IPS-NIHi7 (cell line): ENCODE results near the gene SYPL2.

Experiments used
- DNase-seq: peaks from one replicate; pipeline ENCODE4 v3.0.0; 2012; ENCODE audit warnings: mixed read lengths; ENCODE audit errors: extremely low spot score

Gene SYPL2

GRCh38 chr1:109492779-109493178 lies 26.4 kb downstream of the SYPL2 start:
- DNase-seq, result no peak

- no peak for DNase-seq
These were observed 26.9 kb downstream of the SYPL2 start for GRCh38 chr1:109493227-109493626.

- peak; percentile 91 for DNase-seq
These were observed 27.6 kb downstream of the SYPL2 start, which contains the start of gene CYB561D1 for GRCh38 chr1:109493805-109494539. Gene CYB561D1 (plus strand): TSS chr1:109494094. CDS start chr1:109494140, 46 bp downstream.

- no peak for DNase-seq
These were observed 29.4 kb downstream of the SYPL2 start for GRCh38 chr1:109495738-109496137.

- no peak for DNase-seq
These were observed 31.3 kb downstream of the SYPL2 start for GRCh38 chr1:109497449-109498160.

GRCh38 chr1:109498161-109498801 lies 31.9 kb downstream of the SYPL2 start:
- peak; percentile 78 for DNase-seq

- DNase-seq, result no peak
These were observed 32.7 kb downstream of the SYPL2 start for GRCh38 chr1:109499081-109499480.

GRCh38 chr1:109499661-109500536 lies 33.6 kb downstream of the SYPL2 start:
- DNase-seq, result peak; percentile 67

- no peak for DNase-seq
These were observed 34.6 kb downstream of the SYPL2 start for GRCh38 chr1:109500941-109501381.

- DNase-seq, result no peak
These were observed 35.5 kb downstream of the SYPL2 start for GRCh38 chr1:109501644-109502363.

GRCh38 chr1:109502364-109502851 lies 36.1 kb downstream of the SYPL2 start:
- no peak for DNase-seq

- no peak for DNase-seq
These were observed 37.6 kb downstream of the SYPL2 start for GRCh38 chr1:109503935-109504334.

- no peak for DNase-seq
These were observed 38.6 kb downstream of the SYPL2 start for GRCh38 chr1:109504974-109505373.

GRCh38 chr1:109508001-109508872 lies 41.9 kb downstream of the SYPL2 start:
- DNase-seq, result no peak

- no peak for DNase-seq
These were observed 42.5 kb downstream of the SYPL2 start for GRCh38 chr1:109508873-109509175.

- DNase-seq, result peak; percentile 86
These were observed 43.1 kb downstream of the SYPL2 start, which contains the start of gene AMIGO1 for GRCh38 chr1:109509176-109510134. Gene AMIGO1 (minus strand): TSS chr1:109509727. CDS start chr1:109508912, 815 bp downstream.

GRCh38 chr1:109513110-109513710 lies 46.9 kb downstream of the SYPL2 start:
- no peak for DNase-seq

GRCh38 chr1:109514846-109515245 lies 48.5 kb downstream of the SYPL2 start:
- no peak for DNase-seq
